Measurements from ENCODE around the gene HIGD1A. TPM values are rescaled to one million over a fixed set of nuclear protein-coding genes. Genes with fewer than 3 reads are reported as not detected.

HIGD1A gene
- total RNA-seq, 1 experiment from 2014 or later = 80.7 TPM

DNA sequence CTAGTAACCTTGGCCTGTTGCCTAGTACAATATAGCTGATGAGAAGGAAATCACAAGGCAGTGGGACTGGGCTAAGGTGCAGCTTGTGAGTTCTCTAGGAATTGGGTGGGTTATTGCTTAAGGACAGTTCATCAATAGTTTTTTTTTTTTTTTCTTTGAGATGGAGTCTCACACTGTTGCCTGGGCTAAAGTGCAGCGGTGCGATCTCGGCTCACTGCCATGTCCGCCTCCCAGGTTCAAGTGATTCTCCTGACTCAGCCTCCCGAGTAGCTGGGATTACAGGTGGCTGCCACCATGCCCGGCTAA is 16.4 kb upstream of the HIGD1A start:
- TF ChIP-seq ZNF121 (CRISPR knock-in tag; IDR thresholded peaks at IDR 0.05) (no peak), IRF2 (CRISPR knock-in tag; IDR thresholded peaks at IDR 0.05; ENCODE audit: borderline replicate concordance, low read depth) (no peak), NFE2L1 (CRISPR knock-in tag; IDR thresholded peaks at IDR 0.05) (no peak)
- POLR2A ChIA-PET = no interaction called here
- H3K27ac Mint-ChIP-seq = no peak overlapping the region
- H3K36me3 Mint-ChIP-seq = no peaks in the 10 kb centered on the region
- ATAC-seq (no peak), DNase-seq (ENCODE audit: low spot score) (no peak)
- peaks cover 14% of the 10 kb centered on the region for H3K4me1 Mint-ChIP-seq
- H3K27me3 Mint-ChIP-seq (ENCODE audit: low read depth) = no peaks in the 10 kb centered on the region
- peaks cover 4% of the 10 kb centered on the region for H3K9me3 Mint-ChIP-seq
- CTCF ChIA-PET = interaction anchor here (0.6 to 4.3 kb wide), 3 partner anchors 9 to 13 kb away, joined by 3 to 31 read pairs (median 3); no protein-coding TSS in a partner anchor
- H3K4me3 Mint-ChIP-seq = no peak overlapping the region

DNA sequence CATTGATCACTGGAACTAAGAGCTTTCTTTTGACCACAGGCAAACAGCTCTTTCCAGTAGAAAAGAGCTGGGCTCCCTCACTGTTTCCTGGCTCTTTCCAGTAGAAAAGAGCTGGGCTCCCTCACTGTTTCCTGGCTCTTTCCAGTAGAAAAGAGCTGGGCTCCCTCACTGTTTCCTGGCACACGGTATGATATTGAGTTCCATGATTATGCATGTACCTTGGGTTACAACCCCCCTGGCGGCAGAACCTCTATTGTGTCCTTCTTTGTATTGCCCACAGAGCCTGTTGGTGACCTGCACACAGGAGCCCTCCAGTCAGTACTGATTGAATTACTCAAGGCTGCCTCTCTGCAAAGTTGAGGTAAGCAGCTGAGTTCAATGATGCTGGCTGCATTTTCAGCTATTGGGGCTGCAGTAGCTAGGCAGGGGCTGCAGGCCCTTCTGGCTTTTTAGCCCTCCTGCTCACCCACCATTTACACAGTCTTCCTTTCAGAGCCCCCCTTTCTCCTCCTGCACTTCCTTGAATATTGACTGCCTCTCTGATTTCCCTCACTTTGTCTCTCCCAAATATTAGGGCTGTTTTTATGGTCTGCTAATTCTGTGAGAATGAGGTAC is 15.2 kb upstream of the HIGD1A start:
- Mint-ChIP-seq H3K4me3 (no peak overlapping the region), H3K27ac (no peak overlapping the region), H3K9me3 (peaks cover 2% of the 10 kb centered on the region), H3K4me1 (peaks cover 14% of the 10 kb centered on the region), H3K27me3 (ENCODE audit: low read depth) (no peaks in the 10 kb centered on the region; the same call in 1 of the 2 replicates), H3K36me3 (no peaks in the 10 kb centered on the region)
- ChIA-PET CTCF (interaction anchor here (0.7 to 4.3 kb wide), 8 partner anchors 9 to 70 kb away, joined by 3 to 31 read pairs (median 6); partner anchors contain the start of gene HIGD1A), POLR2A (interaction anchor here (0.9 to 1.3 kb wide), 2 partner anchors 11 to 15 kb away, joined by 3 read pairs; partner anchors contain the start of gene HIGD1A)
- ATAC-seq (peak; percentile 92), DNase-seq (ENCODE audit: low spot score) (peak; percentile 40)
- no peak for TF ChIP-seq USF1 (CRISPR knock-in tag; IDR thresholded peaks at IDR 0.05)
- TF ChIP-seq, protein P1, sequence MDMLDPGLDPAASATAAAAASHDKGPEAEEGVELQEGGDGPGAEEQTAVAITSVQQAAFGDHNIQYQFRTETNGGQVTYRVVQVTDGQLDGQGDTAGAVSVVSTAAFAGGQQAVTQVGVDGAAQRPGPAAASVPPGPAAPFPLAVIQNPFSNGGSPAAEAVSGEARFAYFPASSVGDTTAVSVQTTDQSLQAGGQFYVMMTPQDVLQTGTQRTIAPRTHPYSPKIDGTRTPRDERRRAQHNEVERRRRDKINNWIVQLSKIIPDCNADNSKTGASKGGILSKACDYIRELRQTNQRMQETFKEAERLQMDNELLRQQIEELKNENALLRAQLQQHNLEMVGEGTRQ (CRISPR knock-in tag; IDR thresholded peaks at IDR 0.05) = no peak
- TF ChIP-seq, protein P2, sequence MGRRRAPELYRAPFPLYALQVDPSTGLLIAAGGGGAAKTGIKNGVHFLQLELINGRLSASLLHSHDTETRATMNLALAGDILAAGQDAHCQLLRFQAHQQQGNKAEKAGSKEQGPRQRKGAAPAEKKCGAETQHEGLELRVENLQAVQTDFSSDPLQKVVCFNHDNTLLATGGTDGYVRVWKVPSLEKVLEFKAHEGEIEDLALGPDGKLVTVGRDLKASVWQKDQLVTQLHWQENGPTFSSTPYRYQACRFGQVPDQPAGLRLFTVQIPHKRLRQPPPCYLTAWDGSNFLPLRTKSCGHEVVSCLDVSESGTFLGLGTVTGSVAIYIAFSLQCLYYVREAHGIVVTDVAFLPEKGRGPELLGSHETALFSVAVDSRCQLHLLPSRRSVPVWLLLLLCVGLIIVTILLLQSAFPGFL (CRISPR knock-in tag; IDR thresholded peaks at IDR 0.05; ENCODE audit: borderline replicate concordance) = no peak
- TF ChIP-seq ESRRA (CRISPR knock-in tag; IDR thresholded peaks at IDR 0.05; ENCODE audit: borderline replicate concordance) = no peak
- no peak for TF ChIP-seq TCF7 (CRISPR knock-in tag; IDR thresholded peaks at IDR 0.05; ENCODE audit: low read depth)
- TF ChIP-seq, protein P3, sequence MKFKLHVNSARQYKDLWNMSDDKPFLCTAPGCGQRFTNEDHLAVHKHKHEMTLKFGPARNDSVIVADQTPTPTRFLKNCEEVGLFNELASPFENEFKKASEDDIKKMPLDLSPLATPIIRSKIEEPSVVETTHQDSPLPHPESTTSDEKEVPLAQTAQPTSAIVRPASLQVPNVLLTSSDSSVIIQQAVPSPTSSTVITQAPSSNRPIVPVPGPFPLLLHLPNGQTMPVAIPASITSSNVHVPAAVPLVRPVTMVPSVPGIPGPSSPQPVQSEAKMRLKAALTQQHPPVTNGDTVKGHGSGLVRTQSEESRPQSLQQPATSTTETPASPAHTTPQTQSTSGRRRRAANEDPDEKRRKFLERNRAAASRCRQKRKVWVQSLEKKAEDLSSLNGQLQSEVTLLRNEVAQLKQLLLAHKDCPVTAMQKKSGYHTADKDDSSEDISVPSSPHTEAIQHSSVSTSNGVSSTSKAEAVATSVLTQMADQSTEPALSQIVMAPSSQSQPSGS (CRISPR knock-in tag; IDR thresholded peaks at IDR 0.05; ENCODE audit: borderline replicate concordance, low read depth) = no peak
- TF ChIP-seq, protein P4, sequence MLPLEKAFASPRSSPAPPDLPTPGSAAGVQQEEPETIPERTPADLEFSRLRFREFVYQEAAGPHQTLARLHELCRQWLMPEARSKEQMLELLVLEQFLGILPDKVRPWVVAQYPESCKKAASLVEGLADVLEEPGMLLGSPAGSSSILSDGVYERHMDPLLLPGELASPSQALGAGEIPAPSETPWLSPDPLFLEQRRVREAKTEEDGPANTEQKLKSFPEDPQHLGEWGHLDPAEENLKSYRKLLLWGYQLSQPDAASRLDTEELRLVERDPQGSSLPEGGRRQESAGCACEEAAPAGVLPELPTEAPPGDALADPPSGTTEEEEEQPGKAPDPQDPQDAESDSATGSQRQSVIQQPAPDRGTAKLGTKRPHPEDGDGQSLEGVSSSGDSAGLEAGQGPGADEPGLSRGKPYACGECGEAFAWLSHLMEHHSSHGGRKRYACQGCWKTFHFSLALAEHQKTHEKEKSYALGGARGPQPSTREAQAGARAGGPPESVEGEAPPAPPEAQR (CRISPR knock-in tag; IDR thresholded peaks at IDR 0.05) = no peak
- TF ChIP-seq, protein P5, sequence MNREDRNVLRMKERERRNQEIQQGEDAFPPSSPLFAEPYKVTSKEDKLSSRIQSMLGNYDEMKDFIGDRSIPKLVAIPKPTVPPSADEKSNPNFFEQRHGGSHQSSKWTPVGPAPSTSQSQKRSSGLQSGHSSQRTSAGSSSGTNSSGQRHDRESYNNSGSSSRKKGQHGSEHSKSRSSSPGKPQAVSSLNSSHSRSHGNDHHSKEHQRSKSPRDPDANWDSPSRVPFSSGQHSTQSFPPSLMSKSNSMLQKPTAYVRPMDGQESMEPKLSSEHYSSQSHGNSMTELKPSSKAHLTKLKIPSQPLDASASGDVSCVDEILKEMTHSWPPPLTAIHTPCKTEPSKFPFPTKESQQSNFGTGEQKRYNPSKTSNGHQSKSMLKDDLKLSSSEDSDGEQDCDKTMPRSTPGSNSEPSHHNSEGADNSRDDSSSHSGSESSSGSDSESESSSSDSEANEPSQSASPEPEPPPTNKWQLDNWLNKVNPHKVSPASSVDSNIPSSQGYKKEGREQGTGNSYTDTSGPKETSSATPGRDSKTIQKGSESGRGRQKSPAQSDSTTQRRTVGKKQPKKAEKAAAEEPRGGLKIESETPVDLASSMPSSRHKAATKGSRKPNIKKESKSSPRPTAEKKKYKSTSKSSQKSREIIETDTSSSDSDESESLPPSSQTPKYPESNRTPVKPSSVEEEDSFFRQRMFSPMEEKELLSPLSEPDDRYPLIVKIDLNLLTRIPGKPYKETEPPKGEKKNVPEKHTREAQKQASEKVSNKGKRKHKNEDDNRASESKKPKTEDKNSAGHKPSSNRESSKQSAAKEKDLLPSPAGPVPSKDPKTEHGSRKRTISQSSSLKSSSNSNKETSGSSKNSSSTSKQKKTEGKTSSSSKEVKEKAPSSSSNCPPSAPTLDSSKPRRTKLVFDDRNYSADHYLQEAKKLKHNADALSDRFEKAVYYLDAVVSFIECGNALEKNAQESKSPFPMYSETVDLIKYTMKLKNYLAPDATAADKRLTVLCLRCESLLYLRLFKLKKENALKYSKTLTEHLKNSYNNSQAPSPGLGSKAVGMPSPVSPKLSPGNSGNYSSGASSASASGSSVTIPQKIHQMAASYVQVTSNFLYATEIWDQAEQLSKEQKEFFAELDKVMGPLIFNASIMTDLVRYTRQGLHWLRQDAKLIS (CRISPR knock-in tag; IDR thresholded peaks at IDR 0.05; ENCODE audit: borderline replicate concordance) = no peak
- no peak for TF ChIP-seq ZNF671 (CRISPR knock-in tag; IDR thresholded peaks at IDR 0.05)
